Measurements from ENCODE around the gene NOCT. TPM values are rescaled to one million over a fixed set of nuclear protein-coding genes. Genes with fewer than 3 reads are reported as not detected.
A peak's percentile ranks its signal among the peaks of the same experiment; 100 is the strongest.

The NOCT gene
- total RNA-seq, 1 experiment from 2014 or later: 43.4 TPM

DNA sequence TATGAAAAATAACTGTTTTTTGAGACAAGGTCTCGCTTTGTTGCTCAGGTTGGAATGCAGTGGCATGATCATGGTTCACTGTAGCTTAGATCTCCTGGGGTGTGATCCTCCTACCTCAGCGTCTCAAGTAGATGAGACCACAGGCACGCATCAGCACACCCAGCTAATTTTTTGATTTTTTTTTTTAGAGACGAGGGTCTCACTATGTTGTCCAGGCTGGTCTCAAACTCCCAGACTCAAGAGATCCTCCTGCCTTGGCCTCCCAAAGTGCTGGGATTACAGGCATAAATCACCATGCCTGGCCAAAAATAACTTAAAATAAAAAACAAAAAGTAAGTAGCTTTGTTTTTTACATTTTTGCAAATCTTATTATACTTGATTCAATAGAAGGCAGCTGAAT is 63.3 kb downstream of the NOCT start:
- H3K27ac Mint-ChIP-seq: no peak overlapping the region
- DNase-seq (ENCODE audit: low spot score) (no peak), ATAC-seq (no peak)
- peaks cover 17% of the 10 kb centered on the region for H3K4me1 Mint-ChIP-seq
- TF ChIP-seq MYBL2 (CRISPR knock-in tag; IDR thresholded peaks at IDR 0.05) (no peak), ZNF121 (CRISPR knock-in tag; IDR thresholded peaks at IDR 0.05) (peak; percentile 66; the same call in 1 of the 2 replicates)
- CTCF ChIA-PET: interaction anchor here (0.7 to 2.7 kb wide), 3 partner anchors 48 to 222 kb away, joined by 3 to 13 read pairs (median 3); partner anchors contain the start of gene NAA15
- no peaks in the 10 kb centered on the region for H3K36me3 Mint-ChIP-seq
- POLR2A ChIA-PET: no interaction called here
- H3K9me3 Mint-ChIP-seq: no peaks in the 10 kb centered on the region
- H3K4me3 Mint-ChIP-seq: no peak overlapping the region
- H3K27me3 Mint-ChIP-seq (ENCODE audit: low read depth): no peaks in the 10 kb centered on the region; the same call in 1 of the 2 replicates

DNA sequence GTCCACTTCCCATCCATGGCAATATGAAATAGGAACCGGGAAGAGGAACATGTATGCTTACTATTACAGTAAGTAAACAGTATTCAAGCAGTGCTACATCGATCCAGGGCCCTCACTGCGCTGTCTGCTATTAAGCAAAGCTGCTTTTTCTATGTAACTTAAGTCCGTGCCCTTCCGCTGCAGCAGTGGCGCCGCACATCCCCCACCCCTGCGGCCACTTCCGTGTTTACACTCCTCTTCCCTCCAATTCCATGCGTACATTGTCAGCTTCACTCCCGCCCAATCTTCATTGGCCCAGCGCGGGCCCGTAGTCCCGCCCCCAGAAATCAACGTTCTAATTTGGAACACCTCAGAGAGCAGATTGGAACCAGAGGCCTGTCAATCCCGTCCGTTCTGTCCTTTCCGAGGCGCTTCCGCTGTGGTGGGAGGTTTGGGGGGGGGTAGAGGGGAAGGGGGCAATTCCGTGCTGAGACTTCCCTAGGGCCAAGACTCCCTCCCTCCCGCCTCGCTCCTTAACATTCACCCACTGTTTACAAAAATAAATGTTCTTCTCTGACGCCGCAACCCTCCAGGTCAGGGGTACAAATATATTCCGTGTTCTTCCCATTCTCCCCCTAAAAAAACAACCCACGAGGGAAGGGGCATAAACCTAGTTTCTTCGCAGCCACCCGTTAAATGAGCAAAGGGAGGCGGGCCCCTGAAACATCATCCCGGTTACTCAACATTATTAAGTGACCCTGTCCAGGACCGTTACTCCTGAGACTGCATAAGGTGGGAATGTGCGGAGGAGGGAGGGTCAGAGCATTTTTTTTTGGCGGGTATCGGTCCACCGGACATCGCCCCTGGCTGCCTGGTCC is 67.4 kb downstream of the NOCT start:
- Mint-ChIP-seq H3K27me3 (ENCODE audit: low read depth) (no peaks in the 10 kb centered on the region; the same call in 1 of the 2 replicates), H3K9me3 (no peaks in the 10 kb centered on the region), H3K4me1 (peaks cover 30% of the 10 kb centered on the region), H3K4me3 (peak overlapping the region; percentile 96), H3K27ac (peak overlapping the region; percentile 99), H3K36me3 (no peaks in the 10 kb centered on the region)
- DNase-seq (ENCODE audit: low spot score) (peak; percentile 94), ATAC-seq (peak; percentile 92)
- CTCF ChIA-PET: interaction anchor here (0.7 to 2.5 kb wide), 3 partner anchors 52 to 213 kb away, joined by 3 to 13 read pairs (median 10); no protein-coding TSS in a partner anchor
- POLR2A ChIA-PET: interaction anchor here (0.5 to 2.3 kb wide), 6 partner anchors 32 to 579 kb away, joined by 4 to 9 read pairs (median 4); partner anchors contain the start of genes ELF2, NAA15 and NDUFC1
- TF ChIP-seq ZNF532 (CRISPR knock-in tag; IDR thresholded peaks at IDR 0.05; ENCODE audit: borderline replicate concordance): no peak
- no peak for TF ChIP-seq KAT7 (CRISPR knock-in tag; IDR thresholded peaks at IDR 0.05; ENCODE audit: borderline replicate concordance)
- TF ChIP-seq MAX (CRISPR knock-in tag; IDR thresholded peaks at IDR 0.05): peak; percentile 76; the same call in 1 of the 2 replicates
- TF ChIP-seq, protein P1, sequence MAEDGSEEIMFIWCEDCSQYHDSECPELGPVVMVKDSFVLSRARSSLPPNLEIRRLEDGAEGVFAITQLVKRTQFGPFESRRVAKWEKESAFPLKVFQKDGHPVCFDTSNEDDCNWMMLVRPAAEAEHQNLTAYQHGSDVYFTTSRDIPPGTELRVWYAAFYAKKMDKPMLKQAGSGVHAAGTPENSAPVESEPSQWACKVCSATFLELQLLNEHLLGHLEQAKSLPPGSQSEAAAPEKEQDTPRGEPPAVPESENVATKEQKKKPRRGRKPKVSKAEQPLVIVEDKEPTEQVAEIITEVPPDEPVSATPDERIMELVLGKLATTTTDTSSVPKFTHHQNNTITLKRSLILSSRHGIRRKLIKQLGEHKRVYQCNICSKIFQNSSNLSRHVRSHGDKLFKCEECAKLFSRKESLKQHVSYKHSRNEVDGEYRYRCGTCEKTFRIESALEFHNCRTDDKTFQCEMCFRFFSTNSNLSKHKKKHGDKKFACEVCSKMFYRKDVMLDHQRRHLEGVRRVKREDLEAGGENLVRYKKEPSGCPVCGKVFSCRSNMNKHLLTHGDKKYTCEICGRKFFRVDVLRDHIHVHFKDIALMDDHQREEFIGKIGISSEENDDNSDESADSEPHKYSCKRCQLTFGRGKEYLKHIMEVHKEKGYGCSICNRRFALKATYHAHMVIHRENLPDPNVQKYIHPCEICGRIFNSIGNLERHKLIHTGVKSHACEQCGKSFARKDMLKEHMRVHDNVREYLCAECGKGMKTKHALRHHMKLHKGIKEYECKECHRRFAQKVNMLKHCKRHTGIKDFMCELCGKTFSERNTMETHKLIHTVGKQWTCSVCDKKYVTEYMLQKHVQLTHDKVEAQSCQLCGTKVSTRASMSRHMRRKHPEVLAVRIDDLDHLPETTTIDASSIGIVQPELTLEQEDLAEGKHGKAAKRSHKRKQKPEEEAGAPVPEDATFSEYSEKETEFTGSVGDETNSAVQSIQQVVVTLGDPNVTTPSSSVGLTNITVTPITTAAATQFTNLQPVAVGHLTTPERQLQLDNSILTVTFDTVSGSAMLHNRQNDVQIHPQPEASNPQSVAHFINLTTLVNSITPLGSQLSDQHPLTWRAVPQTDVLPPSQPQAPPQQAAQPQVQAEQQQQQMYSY (CRISPR knock-in tag; IDR thresholded peaks at IDR 0.05): no peak
- TF ChIP-seq TEAD4 (CRISPR knock-in tag; IDR thresholded peaks at IDR 0.05): no peak
- peak; percentile 74; the same call in 1 of the 2 replicates for TF ChIP-seq ZNF121 (CRISPR knock-in tag; IDR thresholded peaks at IDR 0.05)
- no peak for TF ChIP-seq SMAD4 (CRISPR knock-in tag; IDR thresholded peaks at IDR 0.05)
- peak; percentile 57 for TF ChIP-seq SP1 (CRISPR knock-in tag; conservative IDR thresholded peaks at IDR 0.05)
- TF ChIP-seq, protein P2, sequence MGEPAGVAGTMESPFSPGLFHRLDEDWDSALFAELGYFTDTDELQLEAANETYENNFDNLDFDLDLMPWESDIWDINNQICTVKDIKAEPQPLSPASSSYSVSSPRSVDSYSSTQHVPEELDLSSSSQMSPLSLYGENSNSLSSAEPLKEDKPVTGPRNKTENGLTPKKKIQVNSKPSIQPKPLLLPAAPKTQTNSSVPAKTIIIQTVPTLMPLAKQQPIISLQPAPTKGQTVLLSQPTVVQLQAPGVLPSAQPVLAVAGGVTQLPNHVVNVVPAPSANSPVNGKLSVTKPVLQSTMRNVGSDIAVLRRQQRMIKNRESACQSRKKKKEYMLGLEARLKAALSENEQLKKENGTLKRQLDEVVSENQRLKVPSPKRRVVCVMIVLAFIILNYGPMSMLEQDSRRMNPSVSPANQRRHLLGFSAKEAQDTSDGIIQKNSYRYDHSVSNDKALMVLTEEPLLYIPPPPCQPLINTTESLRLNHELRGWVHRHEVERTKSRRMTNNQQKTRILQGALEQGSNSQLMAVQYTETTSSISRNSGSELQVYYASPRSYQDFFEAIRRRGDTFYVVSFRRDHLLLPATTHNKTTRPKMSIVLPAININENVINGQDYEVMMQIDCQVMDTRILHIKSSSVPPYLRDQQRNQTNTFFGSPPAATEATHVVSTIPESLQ (CRISPR knock-in tag; IDR thresholded peaks at IDR 0.05): no peak
- no peak for TF ChIP-seq E2F5 (CRISPR knock-in tag; IDR thresholded peaks at IDR 0.05)
- no peak for TF ChIP-seq NR2C2 (CRISPR knock-in tag; IDR thresholded peaks at IDR 0.05)
- no peak for TF ChIP-seq NR1H2 (CRISPR knock-in tag; IDR thresholded peaks at IDR 0.05)
- no peak; the same call in 1 of the 2 replicates for TF ChIP-seq MYBL2 (CRISPR knock-in tag; IDR thresholded peaks at IDR 0.05)
- TF ChIP-seq ZNF232 (CRISPR knock-in tag; IDR thresholded peaks at IDR 0.05): no peak; the same call in 1 of the 2 replicates
- no peak for TF ChIP-seq ZNF416 (CRISPR knock-in tag; IDR thresholded peaks at IDR 0.05)
- TF ChIP-seq NR3C1 (CRISPR knock-in tag; conservative IDR thresholded peaks at IDR 0.05; ENCODE audit: low read depth): no peak
- peak; percentile 46; the same call in 1 of the 2 replicates for TF ChIP-seq NFE2L1 (CRISPR knock-in tag; IDR thresholded peaks at IDR 0.05)
- no peak for TF ChIP-seq CDX4 (CRISPR knock-in tag; IDR thresholded peaks at IDR 0.05; ENCODE audit: borderline replicate concordance)
- no peak for TF ChIP-seq ETV6 (CRISPR knock-in tag; IDR thresholded peaks at IDR 0.05)
- peak; percentile 43; the same call in 1 of the 2 replicates for TF ChIP-seq GABPB1 (CRISPR knock-in tag; IDR thresholded peaks at IDR 0.05)
- TF ChIP-seq GTF2I (CRISPR knock-in tag; conservative IDR thresholded peaks at IDR 0.05): no peak
- TF ChIP-seq TP53 (CRISPR knock-in tag; IDR thresholded peaks at IDR 0.05): no peak
